H1 (cell line): ENCODE results near the gene BTD. TPM values are rescaled to one million over a fixed set of nuclear protein-coding genes. Genes with fewer than 3 reads are reported as not detected.

ENCODE experiments used
- CTCF ChIA-PET: fragments of 300-600 bp; sonication (Branson Sonifier 250); formaldehyde crosslinking; loops from one replicate; lab custom pipeline; 2021; ENCODE audit not compliant: partially characterized antibody; lab: Charles Lee
- POLR2A ChIA-PET: fragments of 300-600 bp; sonication (Branson Sonifier 250); formaldehyde crosslinking; loops from one replicate; lab custom pipeline; 2021; ENCODE audit warnings: inconsistent platforms; ENCODE audit not compliant: partially characterized antibody; lab: Charles Lee
- DNase-seq, 2 experiments: peaks; one replicate each; pipeline versions ENCODE4 v3.0.0 to v3.0.0-alpha.2; 2010 to 2022; ENCODE audit warnings: low spot score in 2 of 2, low read depth in 1 of 2, mixed read lengths in 1 of 2
- FAIRE-seq: peaks from 2 replicates; lab custom pipeline; 2011; peaks lifted over from hg19 to GRCh38; lab: Jason Lieb, UNC
- H2AFZ ChIP-seq: 2 replicates; pipeline ENCODE4 v1.8.1; 2012; ENCODE audit warnings: low read length, inconsistent platforms
- H2AK5ac ChIP-seq: 2 replicates; pipeline ENCODE4 v1.6.1; 2013; ENCODE audit warnings: low read depth, low read length
- H2BK120ac ChIP-seq: replicated peaks from 2 replicates; pipeline ENCODE3; 2013; ENCODE audit warnings: low read depth, low read length, inconsistent platforms
- H2BK12ac ChIP-seq: 2 replicates; pipeline ENCODE4 v1.6.1; 2013; ENCODE audit warnings: low read depth, low read length
- H2BK15ac ChIP-seq: 2 replicates; pipeline ENCODE4 v1.6.1; 2013; ENCODE audit warnings: low read length
- H2BK20ac ChIP-seq: 2 replicates; pipeline ENCODE4 v1.6.1; 2013; ENCODE audit warnings: low read length
- H2BK5ac ChIP-seq: 2 replicates; pipeline ENCODE4 v1.6.1; 2013; ENCODE audit warnings: low read depth, low read length
- H3K14ac ChIP-seq: 2 replicates; pipeline ENCODE4 v1.6.1; 2013; ENCODE audit warnings: inconsistent platforms; ENCODE audit not compliant: insufficient read length
- H3K18ac ChIP-seq: 2 replicates; pipeline ENCODE4 v1.6.1; 2013; ENCODE audit warnings: low read length; ENCODE audit errors: extremely low read depth
- H3K23ac ChIP-seq: 2 replicates; pipeline ENCODE4 v1.6.1; 2013; ENCODE audit warnings: inconsistent platforms; ENCODE audit not compliant: insufficient read length
- H3K23me2 ChIP-seq: 2 replicates; pipeline ENCODE4 v1.6.1; 2013; ENCODE audit warnings: low read depth, low read length
- H3K27ac ChIP-seq: 2 replicates; pipeline ENCODE4 v1.6.1; 2011; ENCODE audit warnings: low read depth, low read length, inconsistent platforms
- H3K27me3 ChIP-seq, 4 experiments: replicated peaks in 1 of 4; 1 replicate in 1 of 4; 2 replicates in 3 of 4; pipeline versions ENCODE4 v1.6.1 to v1.8.1; 2011 to 2013; ENCODE audit warnings: low read length in 3 of 4, mild to moderate bottlenecking in 3 of 4, inconsistent platforms in 2 of 4, mixed read lengths in 2 of 4, moderate library complexity in 1 of 4; ENCODE audit not compliant: control insufficient read depth in 3 of 4, insufficient read depth in 3 of 4; ENCODE audit errors: extremely low read depth in 1 of 4
- H3K36me3 ChIP-seq, 4 experiments: 2 replicates each; pipeline versions ENCODE4 v1.6.1 to v1.8.1; 2011 to 2013; ENCODE audit warnings: mild to moderate bottlenecking in 4 of 4, low read length in 3 of 4, moderate library complexity in 2 of 4, control low read depth in 1 of 4, inconsistent platforms in 1 of 4; ENCODE audit not compliant: insufficient read depth in 4 of 4, control insufficient read depth in 2 of 4
- H3K4ac ChIP-seq: replicated peaks from 2 replicates; pipeline ENCODE3; 2013; ENCODE audit warnings: low read length, low read depth, mixed read lengths, inconsistent platforms; ENCODE audit not compliant: insufficient read length
- H3K4me1 ChIP-seq, 4 experiments: replicated peaks in 1 of 4; 1 replicate in 1 of 4; 2 replicates in 3 of 4; pipeline versions ENCODE4 v1.6.1 to v1.8.1; 2011 to 2013; ENCODE audit warnings: low read length in 3 of 4, inconsistent platforms in 2 of 4, mixed read lengths in 1 of 4; ENCODE audit not compliant: insufficient read depth in 4 of 4, control insufficient read depth in 3 of 4
- H3K4me2 ChIP-seq, 2 experiments: 2 replicates each; pipeline versions ENCODE4 v1.6.1 to v1.8.1; 2011 to 2013; ENCODE audit warnings: low read depth in 2 of 2, low read length in 2 of 2, control low read depth in 1 of 2, inconsistent platforms in 1 of 2, mild to moderate bottlenecking in 1 of 2; ENCODE audit not compliant: insufficient read depth in 1 of 2
- H3K4me3 ChIP-seq, 4 experiments: fragments of 200-600, 300-600 bp in 1 of 4; sonication (generic), shearing (Covaris generic), sonication (Bioruptor Twin) in 1 of 4; 2 replicates each; pipeline versions ENCODE4 v1.5.1 to v1.8.1; 2011 to 2016; ENCODE audit warnings: low read length in 4 of 4, low read depth in 3 of 4, control low read depth in 2 of 4, inconsistent platforms in 2 of 4, mild to moderate bottlenecking in 2 of 4, mixed read lengths in 1 of 4, moderate library complexity in 1 of 4; ENCODE audit not compliant: insufficient read depth in 2 of 4; ENCODE audit errors: extremely low read depth in 1 of 4
- H3K56ac ChIP-seq: replicated peaks from 2 replicates; pipeline ENCODE3; 2013; ENCODE audit warnings: low read depth, mild to moderate bottlenecking, mixed read lengths, low read length, inconsistent platforms; ENCODE audit not compliant: insufficient read length
- H3K79me1 ChIP-seq: 2 replicates; pipeline ENCODE4 v1.6.1; 2013; ENCODE audit warnings: low read depth, low read length, control low read depth
- H3K79me2 ChIP-seq, 2 experiments: 2 replicates each; pipeline versions ENCODE4 v1.6.1 to v1.8.1; 2012 to 2013; ENCODE audit warnings: low read length in 2 of 2, mild to moderate bottlenecking in 2 of 2, inconsistent platforms in 1 of 2; ENCODE audit not compliant: insufficient read depth in 2 of 2, control insufficient read depth in 1 of 2
- H3K9ac ChIP-seq, 4 experiments: replicated peaks in 1 of 4; 1 replicate in 1 of 4; 2 replicates in 3 of 4; pipeline versions ENCODE4 v1.6.1 to v1.8.1; 2011 to 2013; ENCODE audit warnings: low read depth in 3 of 4, low read length in 3 of 4, control low read depth in 2 of 4, mild to moderate bottlenecking in 2 of 4, moderate library complexity in 2 of 4, inconsistent platforms in 1 of 4; ENCODE audit errors: extremely low read depth in 1 of 4
- H3K9me3 ChIP-seq, 2 experiments: 2 replicates each; pipeline versions ENCODE4 v1.6.1 to v1.8.1; 2012 to 2013; ENCODE audit warnings: mild to moderate bottlenecking in 2 of 2, moderate library complexity in 2 of 2, control low read depth in 1 of 2, inconsistent platforms in 1 of 2, low read depth in 1 of 2, low read length in 1 of 2, mixed read lengths in 1 of 2; ENCODE audit not compliant: insufficient read depth in 2 of 2
- H4K20me1 ChIP-seq, 2 experiments: replicated peaks in 1 of 2; 2 replicates each; pipeline versions ENCODE3 to v1.8.1; 2011 to 2013; ENCODE audit warnings: inconsistent platforms in 2 of 2, low read length in 2 of 2, mild to moderate bottlenecking in 1 of 2; ENCODE audit not compliant: insufficient read depth in 2 of 2, control insufficient read depth in 1 of 2
- H4K5ac ChIP-seq: 2 replicates; pipeline ENCODE4 v1.6.1; 2013; ENCODE audit warnings: low read length, low read depth, mixed read lengths, inconsistent platforms; ENCODE audit not compliant: insufficient read length
- H4K8ac ChIP-seq: 2 replicates; pipeline ENCODE4 v1.8.0; 2013; ENCODE audit warnings: mild to moderate bottlenecking, moderate library complexity, low read length, inconsistent platforms; ENCODE audit not compliant: insufficient read depth; ENCODE audit errors: extremely low read depth
- H4K91ac ChIP-seq: replicated peaks from 2 replicates; pipeline ENCODE3; 2013; ENCODE audit warnings: low read length, mixed read lengths, inconsistent platforms; ENCODE audit not compliant: insufficient read length
- CHD1 ChIP-seq: IDR thresholded peaks from 2 replicates; pipeline ENCODE4 v1.6.1; 2012; ENCODE audit warnings: low read depth, low read length, improper control_type of control experiment
- KDM1A ChIP-seq: fragments of 200-600, 300-600 bp; sonication (generic); IDR thresholded peaks from 2 replicates; pipeline ENCODE4 v1.7.1; 2016; ENCODE audit warnings: mild to moderate bottlenecking, low read length, borderline replicate concordance
- NRF1 ChIP-seq: IDR thresholded peaks from 2 replicates; pipeline ENCODE4 v1.6.1; 2011; ENCODE audit warnings: mild to moderate bottlenecking, low read depth, low read length, improper control_type of control experiment
- PHF8 ChIP-seq: fragments of 200-600 bp; sonication (generic); conservative IDR thresholded peaks from 2 replicates; pipeline ENCODE4 v1.7.1; 2012; ENCODE audit warnings: low read depth, mild to moderate bottlenecking, inconsistent platforms, low read length, moderate library complexity
- TAF7 ChIP-seq: optimal IDR thresholded peaks from 2 replicates; pipeline ENCODE3; 2011; ENCODE audit warnings: low read depth, mild to moderate bottlenecking, inconsistent platforms, low read length, moderate library complexity, borderline replicate concordance
- WGBS, 2 experiments: shearing (Covaris generic) in 1 of 2; methylation state at CpG; one replicate each; pipeline versions ENCODE4 v1.1.6 to v1.1.7; 2013 to 2015; ENCODE audit warnings: low lambda C conversion rate in 2 of 2, mixed read lengths in 2 of 2, inconsistent platforms in 1 of 2, low coverage in 1 of 2, missing lambda C conversion rate in 1 of 2; ENCODE audit not compliant: insufficient replicate concordance in 2 of 2, insufficient coverage in 1 of 2, insufficient read length in 1 of 2; ENCODE audit errors: extremely low coverage in 1 of 2, missing lambda C conversion rate in 1 of 2; 5-methylcytosine and 5-hydroxymethylcytosine counted together
- polyA plus RNA-seq, 7 experiments: library from polyadenylated mRNA; depleted of rRNA in 3 of 7; stranded (reverse) in 5 of 7; unstranded in 2 of 7; fragments of >200 nt in 5 of 7; fragments of 200-250 nt in 2 of 7; gene quantifications; 1 replicate in 5 of 7; 2 replicates in 1 of 7; 4 replicates in 1 of 7; pipeline versions ENCODE4 v1.2.1 to v1.2.3, GENCODE V29; 2011 to 2013; ENCODE audit warnings: missing spikeins in 2 of 7, mixed read lengths in 2 of 7
- total RNA-seq: library from RNA; stranded (reverse); fragmentation: NEBNext Ultra II Directional; extraction: Animal tissue kit (Norgen Biotek cat#: 25700); gene quantifications from 2 replicates; pipeline ENCODE4 v1.2.1, GENCODE V29; 2021
- TF ChIP-seq, protein P1 (sequence below): IDR thresholded peaks from 2 replicates; pipeline ENCODE4 v1.6.1; 2012; ENCODE audit warnings: inconsistent platforms

The BTD gene
- total and polyA plus RNA-seq, 2 of the 8 experiments (the other 6 are each of a cell fraction or from before 2014, with no cell fraction given) = 21.8 to 36.7 TPM

- TF ChIP-seq KDM1A (no peak), NRF1 (no peak), CHD1 (no peak), PHF8 (no peak), TAF7 (no peak)
- TF ChIP-seq, protein P1, sequence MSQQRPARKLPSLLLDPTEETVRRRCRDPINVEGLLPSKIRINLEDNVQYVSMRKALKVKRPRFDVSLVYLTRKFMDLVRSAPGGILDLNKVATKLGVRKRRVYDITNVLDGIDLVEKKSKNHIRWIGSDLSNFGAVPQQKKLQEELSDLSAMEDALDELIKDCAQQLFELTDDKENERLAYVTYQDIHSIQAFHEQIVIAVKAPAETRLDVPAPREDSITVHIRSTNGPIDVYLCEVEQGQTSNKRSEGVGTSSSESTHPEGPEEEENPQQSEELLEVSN = no peak
- Histone ChIP-seq H2BK5ac (no peak overlapping the region), H3K23ac (no peak overlapping the region), H2BK20ac (no peak overlapping the region), H3K79me1 (no peaks in the 10 kb centered on the region), H2AK5ac (no peak overlapping the region), H2BK12ac (no peak overlapping the region), H3K18ac (no peak overlapping the region), H3K56ac (no peak overlapping the region), H3K27me3 (no peaks in the 10 kb centered on the region), H4K20me1 (no peaks in the 10 kb centered on the region), H3K79me2 (no peaks in the 10 kb centered on the region), H3K4ac (no peak overlapping the region), H3K36me3 (peaks cover 0 to 27% (median 4%) of the 10 kb centered on the region in 4 experiments; a peak in 3 of 8 replicates), H2BK15ac (no peak overlapping the region), H3K23me2 (no peaks in the 10 kb centered on the region), H3K4me2 (no peak overlapping the region), H2AFZ (no peak overlapping the region), H4K8ac (no peak overlapping the region), H3K9me3 (no peaks in the 10 kb centered on the region), H3K27ac (no peak overlapping the region), H3K4me1 (no peaks in the 10 kb centered on the region), H4K91ac (no peak overlapping the region), H3K14ac (no peak overlapping the region), H3K4me3 (no peak overlapping the region), H3K9ac (no peak overlapping the region), H4K5ac (no peak overlapping the region), H2BK120ac (no peak overlapping the region)
- CTCF ChIA-PET = interaction anchor here (0.7 kb wide), 1 partner anchor 64 kb away, joined by 3 read pairs; no protein-coding TSS in a partner anchor
- DNase-seq (no peak), FAIRE-seq (no peak)
- POLR2A ChIA-PET = no interaction called here
- 89% methylated on average over 1 of the region's 1 CpG; no CpG with 5 or more reads in 1 of the 2 experiments for WGBS, 2 experiments
Observed at GRCh38 chr3:15694628-15695027, 93.1 kb downstream of the BTD start.
